ENCODE measurements around the gene APBA2.

DNA sequence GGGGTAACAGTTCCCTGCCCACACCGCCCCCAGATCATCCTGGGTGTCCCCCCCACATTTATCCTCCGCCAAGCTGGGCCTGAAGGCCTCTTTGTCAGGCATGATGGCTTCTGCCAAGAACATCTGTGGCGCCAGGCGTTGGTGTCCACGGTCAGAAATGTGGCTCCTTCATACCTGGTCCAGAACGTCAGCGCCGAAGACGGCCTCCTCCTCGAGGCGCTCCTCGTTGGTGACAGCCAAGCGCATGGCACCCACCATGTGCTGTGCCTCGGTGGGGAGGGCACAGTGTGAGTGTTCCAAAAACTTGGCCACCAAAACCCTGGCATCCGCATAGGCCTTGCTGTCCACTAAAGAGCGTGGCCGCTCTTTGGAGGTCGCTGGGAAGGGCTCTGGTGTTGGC lies 237.4 kb downstream of the APBA2 start:
- no peak for TF ChIP-seq POLR2A (IDR thresholded peaks at IDR 0.05)
- TF ChIP-seq, protein P1, sequence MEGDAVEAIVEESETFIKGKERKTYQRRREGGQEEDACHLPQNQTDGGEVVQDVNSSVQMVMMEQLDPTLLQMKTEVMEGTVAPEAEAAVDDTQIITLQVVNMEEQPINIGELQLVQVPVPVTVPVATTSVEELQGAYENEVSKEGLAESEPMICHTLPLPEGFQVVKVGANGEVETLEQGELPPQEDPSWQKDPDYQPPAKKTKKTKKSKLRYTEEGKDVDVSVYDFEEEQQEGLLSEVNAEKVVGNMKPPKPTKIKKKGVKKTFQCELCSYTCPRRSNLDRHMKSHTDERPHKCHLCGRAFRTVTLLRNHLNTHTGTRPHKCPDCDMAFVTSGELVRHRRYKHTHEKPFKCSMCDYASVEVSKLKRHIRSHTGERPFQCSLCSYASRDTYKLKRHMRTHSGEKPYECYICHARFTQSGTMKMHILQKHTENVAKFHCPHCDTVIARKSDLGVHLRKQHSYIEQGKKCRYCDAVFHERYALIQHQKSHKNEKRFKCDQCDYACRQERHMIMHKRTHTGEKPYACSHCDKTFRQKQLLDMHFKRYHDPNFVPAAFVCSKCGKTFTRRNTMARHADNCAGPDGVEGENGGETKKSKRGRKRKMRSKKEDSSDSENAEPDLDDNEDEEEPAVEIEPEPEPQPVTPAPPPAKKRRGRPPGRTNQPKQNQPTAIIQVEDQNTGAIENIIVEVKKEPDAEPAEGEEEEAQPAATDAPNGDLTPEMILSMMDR (IDR thresholded peaks at IDR 0.05): no peak
